ENCODE measurements around the gene FBXW2.

The FBXW2 gene

GRCh38 chr9:120755044-120755443 is 38.2 kb downstream of the FBXW2 start:
- no peak for TF ChIP-seq TAF1 (IDR thresholded peaks at IDR 0.05; ENCODE audit: borderline replicate concordance, insufficient read depth, low read length)
- no peak for TF ChIP-seq POLR2AphosphoS5 (IDR thresholded peaks at IDR 0.05; ENCODE audit: low read depth, low read length)
- no peak for TF ChIP-seq REST (IDR thresholded peaks at IDR 0.05; ENCODE audit: insufficient read depth in 1 of 2, low read depth in 2 of 2, low read length in 2 of 2)
- no peak for TF ChIP-seq FOXP2 (optimal IDR thresholded peaks at IDR 0.05; ENCODE audit: borderline replicate concordance, extremely low read depth, extremely low read length, insufficient read depth)
- TF ChIP-seq SIN3A (IDR thresholded peaks at IDR 0.05; ENCODE audit: borderline replicate concordance, insufficient read depth, low read length), result no peak

- TF ChIP-seq POLR2AphosphoS5 (IDR thresholded peaks at IDR 0.05; ENCODE audit: low read depth, low read length), result no peak
- TF ChIP-seq FOXP2 (optimal IDR thresholded peaks at IDR 0.05; ENCODE audit: borderline replicate concordance, extremely low read depth, extremely low read length, insufficient read depth), result no peak
- no peak for TF ChIP-seq SIN3A (IDR thresholded peaks at IDR 0.05; ENCODE audit: borderline replicate concordance, insufficient read depth, low read length)
These were observed 42.8 kb downstream of the FBXW2 start for GRCh38 chr9:120750421-120750820.

- no peak for TF ChIP-seq REST (IDR thresholded peaks at IDR 0.05; ENCODE audit: insufficient read depth in 1 of 2, low read depth in 2 of 2, low read length in 2 of 2)
- no peak for TF ChIP-seq SIN3A (IDR thresholded peaks at IDR 0.05; ENCODE audit: borderline replicate concordance, insufficient read depth, low read length)
- no peak for TF ChIP-seq POLR2AphosphoS5 (IDR thresholded peaks at IDR 0.05; ENCODE audit: low read depth, low read length)
- TF ChIP-seq TAF1 (IDR thresholded peaks at IDR 0.05; ENCODE audit: borderline replicate concordance, insufficient read depth, low read length), result no peak
- no peak for TF ChIP-seq FOXP2 (optimal IDR thresholded peaks at IDR 0.05; ENCODE audit: borderline replicate concordance, extremely low read depth, extremely low read length, insufficient read depth)
These were observed 47.9 kb downstream of the FBXW2 start for GRCh38 chr9:120745278-120745677.

- TF ChIP-seq SIN3A (IDR thresholded peaks at IDR 0.05; ENCODE audit: borderline replicate concordance, insufficient read depth, low read length) (no peak), TAF1 (IDR thresholded peaks at IDR 0.05; ENCODE audit: borderline replicate concordance, insufficient read depth, low read length) (no peak), REST (IDR thresholded peaks at IDR 0.05; ENCODE audit: insufficient read depth in 1 of 2, low read depth in 2 of 2, low read length in 2 of 2) (no peak), POLR2AphosphoS5 (IDR thresholded peaks at IDR 0.05; ENCODE audit: low read depth, low read length) (no peak), FOXP2 (optimal IDR thresholded peaks at IDR 0.05; ENCODE audit: borderline replicate concordance, extremely low read depth, extremely low read length, insufficient read depth) (no peak)
These were observed 50.2 kb downstream of the FBXW2 start for GRCh38 chr9:120742951-120743416.

- no peak for TF ChIP-seq POLR2AphosphoS5 (IDR thresholded peaks at IDR 0.05; ENCODE audit: low read depth, low read length)
These were observed 51.5 kb downstream of the FBXW2 start for GRCh38 chr9:120741701-120742100.

GRCh38 chr9:120741191-120741590 is 52.0 kb downstream of the FBXW2 start:
- TF ChIP-seq POLR2AphosphoS5 (IDR thresholded peaks at IDR 0.05; ENCODE audit: low read depth, low read length) (no peak), TAF1 (IDR thresholded peaks at IDR 0.05; ENCODE audit: borderline replicate concordance, insufficient read depth, low read length) (no peak), FOXP2 (optimal IDR thresholded peaks at IDR 0.05; ENCODE audit: borderline replicate concordance, extremely low read depth, extremely low read length, insufficient read depth) (no peak), REST (IDR thresholded peaks at IDR 0.05; ENCODE audit: insufficient read depth in 1 of 2, low read depth in 2 of 2, low read length in 2 of 2) (no peak), SIN3A (IDR thresholded peaks at IDR 0.05; ENCODE audit: borderline replicate concordance, insufficient read depth, low read length) (no peak)

Measured in PFSK-1 (cell line).